Measurements from ENCODE around the gene FOXD2. TPM values are rescaled to one million over a fixed set of nuclear protein-coding genes. Genes with fewer than 3 reads are reported as not detected.

The FOXD2 gene
- total and polyA plus RNA-seq, 2 of the 4 experiments (the other 2 are of a cell fraction), result under 0.01 to 0.03 TPM

DNA sequence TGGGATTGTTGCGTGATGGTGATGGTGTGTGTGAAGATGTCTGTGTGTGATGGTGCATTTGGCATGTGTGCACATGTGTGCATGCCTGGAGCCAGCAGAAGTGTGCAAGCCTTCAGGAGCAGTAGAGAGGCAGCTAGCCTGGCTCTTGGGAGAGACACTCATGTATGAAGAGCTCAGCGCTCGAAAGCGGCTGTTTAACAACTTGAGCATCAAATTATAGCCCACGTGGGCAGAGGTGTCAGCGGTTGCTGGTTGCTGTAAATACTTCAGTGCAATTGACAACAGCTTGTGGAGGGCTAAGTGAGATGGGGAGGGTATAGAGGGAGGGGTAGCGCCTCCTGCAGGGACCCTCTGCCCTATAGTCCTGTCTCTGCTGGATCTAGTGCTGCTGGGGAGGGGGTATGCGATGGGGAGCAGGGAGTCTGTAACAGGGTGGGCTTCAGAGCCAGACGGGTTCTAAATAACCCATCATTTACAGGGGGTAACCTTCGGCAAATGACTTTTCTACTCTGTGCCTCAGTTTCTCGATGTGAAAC lies 21.5 kb downstream of the FOXD2 start:
- H2AFZ ChIP-seq (replicated peaks; ENCODE audit: low read length, poor library complexity), result no peak overlapping the region
- H4K91ac ChIP-seq (ENCODE audit: insufficient read depth, low read depth, low read length), result no peak overlapping the region
- no peaks in the 10 kb centered on the region for H3K4me1 ChIP-seq (ENCODE audit: control insufficient read depth, insufficient read depth, low read length)
- no peak overlapping the region for H3K9ac ChIP-seq (ENCODE audit: low read depth, low read length)
- no peak for TF ChIP-seq CEBPB (IDR thresholded peaks at IDR 0.05; ENCODE audit: low read depth, low read length)
- TF ChIP-seq, protein P1, sequence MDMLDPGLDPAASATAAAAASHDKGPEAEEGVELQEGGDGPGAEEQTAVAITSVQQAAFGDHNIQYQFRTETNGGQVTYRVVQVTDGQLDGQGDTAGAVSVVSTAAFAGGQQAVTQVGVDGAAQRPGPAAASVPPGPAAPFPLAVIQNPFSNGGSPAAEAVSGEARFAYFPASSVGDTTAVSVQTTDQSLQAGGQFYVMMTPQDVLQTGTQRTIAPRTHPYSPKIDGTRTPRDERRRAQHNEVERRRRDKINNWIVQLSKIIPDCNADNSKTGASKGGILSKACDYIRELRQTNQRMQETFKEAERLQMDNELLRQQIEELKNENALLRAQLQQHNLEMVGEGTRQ (IDR thresholded peaks at IDR 0.05; ENCODE audit: low read depth, low read length), result no peak
- TF ChIP-seq RAD21 (IDR thresholded peaks at IDR 0.05; ENCODE audit: low read length), result no peak
- TF ChIP-seq MAFK (IDR thresholded peaks at IDR 0.05; ENCODE audit: low read depth, low read length), result no peak
- TF ChIP-seq SMC3 (IDR thresholded peaks at IDR 0.05; ENCODE audit: low read depth, low read length), result no peak
- TF ChIP-seq MXI1 (IDR thresholded peaks at IDR 0.05; ENCODE audit: borderline replicate concordance, low read depth, low read length), result no peak
- TF ChIP-seq, protein P2, sequence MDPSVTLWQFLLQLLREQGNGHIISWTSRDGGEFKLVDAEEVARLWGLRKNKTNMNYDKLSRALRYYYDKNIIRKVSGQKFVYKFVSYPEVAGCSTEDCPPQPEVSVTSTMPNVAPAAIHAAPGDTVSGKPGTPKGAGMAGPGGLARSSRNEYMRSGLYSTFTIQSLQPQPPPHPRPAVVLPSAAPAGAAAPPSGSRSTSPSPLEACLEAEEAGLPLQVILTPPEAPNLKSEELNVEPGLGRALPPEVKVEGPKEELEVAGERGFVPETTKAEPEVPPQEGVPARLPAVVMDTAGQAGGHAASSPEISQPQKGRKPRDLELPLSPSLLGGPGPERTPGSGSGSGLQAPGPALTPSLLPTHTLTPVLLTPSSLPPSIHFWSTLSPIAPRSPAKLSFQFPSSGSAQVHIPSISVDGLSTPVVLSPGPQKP (IDR thresholded peaks at IDR 0.05; ENCODE audit: borderline replicate concordance, low read depth, low read length), result no peak
- TF ChIP-seq RCOR1 (IDR thresholded peaks at IDR 0.05; ENCODE audit: insufficient replicate concordance, low read length), result no peak
- no peak for TF ChIP-seq FOS (IDR thresholded peaks at IDR 0.05; ENCODE audit: low read depth, low read length)
- TF ChIP-seq, protein P3, sequence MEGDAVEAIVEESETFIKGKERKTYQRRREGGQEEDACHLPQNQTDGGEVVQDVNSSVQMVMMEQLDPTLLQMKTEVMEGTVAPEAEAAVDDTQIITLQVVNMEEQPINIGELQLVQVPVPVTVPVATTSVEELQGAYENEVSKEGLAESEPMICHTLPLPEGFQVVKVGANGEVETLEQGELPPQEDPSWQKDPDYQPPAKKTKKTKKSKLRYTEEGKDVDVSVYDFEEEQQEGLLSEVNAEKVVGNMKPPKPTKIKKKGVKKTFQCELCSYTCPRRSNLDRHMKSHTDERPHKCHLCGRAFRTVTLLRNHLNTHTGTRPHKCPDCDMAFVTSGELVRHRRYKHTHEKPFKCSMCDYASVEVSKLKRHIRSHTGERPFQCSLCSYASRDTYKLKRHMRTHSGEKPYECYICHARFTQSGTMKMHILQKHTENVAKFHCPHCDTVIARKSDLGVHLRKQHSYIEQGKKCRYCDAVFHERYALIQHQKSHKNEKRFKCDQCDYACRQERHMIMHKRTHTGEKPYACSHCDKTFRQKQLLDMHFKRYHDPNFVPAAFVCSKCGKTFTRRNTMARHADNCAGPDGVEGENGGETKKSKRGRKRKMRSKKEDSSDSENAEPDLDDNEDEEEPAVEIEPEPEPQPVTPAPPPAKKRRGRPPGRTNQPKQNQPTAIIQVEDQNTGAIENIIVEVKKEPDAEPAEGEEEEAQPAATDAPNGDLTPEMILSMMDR (conservative IDR thresholded peaks at IDR 0.05; ENCODE audit: low read depth, low read length), result no peak
- TF ChIP-seq MAZ (IDR thresholded peaks at IDR 0.05; ENCODE audit: borderline replicate concordance, low read depth, low read length), result no peak
- TF ChIP-seq CHD1 (IDR thresholded peaks at IDR 0.05; ENCODE audit: low read depth, low read length), result no peak
- POLR2A ChIA-PET (ENCODE audit: unreplicated experiment), result no interaction called here
- H3K27ac ChIP-seq (ENCODE audit: insufficient read depth, low read length), result no peak overlapping the region
- CTCF ChIA-PET, result interaction anchor here (2.2 kb wide), 1 partner anchor 21 kb away, joined by 4 read pairs; the partner anchor contains the start of gene FOXD2
- H3K14ac ChIP-seq (replicated peaks; ENCODE audit: low read depth, low read length), result no peak overlapping the region
- in situ Hi-C loops (cut with MboI; ENCODE audit: low sequenced_read_pairs), result no loop called here
- H2BK20ac ChIP-seq (ENCODE audit: low read depth, low read length), result no peak overlapping the region
- no peaks in the 10 kb centered on the region for H3K9me1 ChIP-seq (ENCODE audit: insufficient read depth, low read length)
- no peak overlapping the region for H2BK5ac ChIP-seq (ENCODE audit: low read depth, low read length, poor library complexity, severe bottlenecking)
- no peak overlapping the region for H3K4ac ChIP-seq (ENCODE audit: low read depth, low read length)
- 18% methylated on average over 5 of the region's 11 CpGs; no CpG with 5 or more reads in 1 of the 2 experiments for WGBS, 2 experiments (ENCODE audit: extremely low coverage in 2 of 2, insufficient read length in 1 of 2)
- no peak overlapping the region for H2BK15ac ChIP-seq (ENCODE audit: low read depth, low read length)
- ATAC-seq (ENCODE audit: low read depth) (no peak), DNase-seq (no peak)
- intact Hi-C loops (cut with micrococcal nuclease), result no loop called here
- H2BK120ac ChIP-seq (ENCODE audit: low read depth, low read length), result no peak overlapping the region
- H3K4me3 ChIP-seq (ENCODE audit: insufficient read depth, low read depth, low read length), result no peak overlapping the region
- no peaks in the 10 kb centered on the region for H3K79me1 ChIP-seq (ENCODE audit: low read depth in 1 of 2, low read length in 2 of 2)
- H3K18ac ChIP-seq (ENCODE audit: low read depth, low read length), result no peak overlapping the region
- no peaks in the 10 kb centered on the region for H3K9me3 ChIP-seq (ENCODE audit: control insufficient read depth, insufficient read depth, low read length)
- H2AK9ac ChIP-seq (replicated peaks; ENCODE audit: low read depth, low read length, poor library complexity), result no peak overlapping the region
- H3K56ac ChIP-seq (ENCODE audit: extremely low read depth, insufficient read depth, low read length), result no peak overlapping the region
- H2AK5ac ChIP-seq (ENCODE audit: low read depth, low read length), result no peak overlapping the region
- H4K5ac ChIP-seq (ENCODE audit: low read depth, low read length), result no peak overlapping the region
- H3K36me3 ChIP-seq (ENCODE audit: control insufficient read depth, insufficient read depth, low read length), result no peaks in the 10 kb centered on the region
- dilution Hi-C loops (cut with HindIII; ENCODE audit: low sequenced_read_pairs, unreplicated experiment), result no loop called here
- H3K27me3 ChIP-seq (ENCODE audit: control insufficient read depth, insufficient read depth, low read length), result peaks cover 15% of the 10 kb centered on the region
- no peak overlapping the region for H3K4me2 ChIP-seq (ENCODE audit: low read depth, low read length)
- no peaks in the 10 kb centered on the region; the same call in 1 of the 2 replicates for H4K20me1 ChIP-seq (ENCODE audit: insufficient read depth, low read length)
- no peak overlapping the region for H4K8ac ChIP-seq (ENCODE audit: low read depth in 2 of 2, low read length in 2 of 2)
- H3K23ac ChIP-seq (ENCODE audit: low read depth, low read length), result no peak overlapping the region
- no TSS peak for BruUV-seq (replicated peaks)

Data from IMR-90 (cell line).